T-helper 22 cell (primary cell): ENCODE data around the gene SPCS3.
"Not testable (repeated sequence)": the region's sequence is repeated elsewhere in the genome, so short reads cannot be mapped to it uniquely, and the experiment has no call there.

Experiments
- DNase-seq: peaks from one replicate; pipeline ENCODE4 v3.0.0-alpha.2; 2020; ENCODE audit warnings: low read depth

The SPCS3 gene

DNA sequence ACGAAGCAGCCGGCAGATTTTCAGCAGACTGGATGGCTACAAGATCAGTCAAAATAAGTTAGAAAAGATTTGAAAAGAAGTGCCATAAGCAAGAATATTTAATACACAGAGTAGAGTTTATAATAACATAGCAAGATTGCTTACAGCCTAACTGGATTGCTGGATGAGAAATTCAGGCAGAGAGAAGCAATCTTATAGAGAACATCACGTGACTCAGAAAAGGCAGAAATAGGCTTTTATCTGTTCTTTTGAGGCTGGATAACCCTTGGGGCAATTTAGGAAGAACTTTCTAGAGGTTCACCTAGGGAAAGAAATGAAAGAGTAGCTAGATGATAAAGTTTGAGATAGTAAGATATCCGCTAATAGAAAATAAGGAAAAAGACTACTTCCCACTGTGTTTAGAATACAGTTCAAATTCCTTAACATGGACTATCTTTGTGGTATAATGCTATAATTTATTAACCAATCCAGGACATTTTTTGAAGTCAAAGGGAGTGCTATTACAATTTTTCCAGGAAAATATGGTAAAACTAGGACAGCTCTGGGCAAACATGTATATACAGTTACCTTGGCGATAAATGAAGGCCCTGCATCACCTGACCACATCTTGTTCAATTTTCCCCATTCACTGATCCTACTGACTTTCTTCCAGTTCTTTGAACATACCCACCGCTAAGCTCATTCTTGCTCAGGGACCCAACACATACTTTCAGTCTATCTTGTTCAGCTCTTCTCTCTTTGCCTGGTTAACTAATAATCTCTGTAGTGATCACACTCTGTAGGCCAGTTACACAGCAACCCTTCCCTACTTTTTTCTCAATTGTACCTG is 12.7 kb upstream of the SPCS3 start:
- DNase-seq = no peak

DNA sequence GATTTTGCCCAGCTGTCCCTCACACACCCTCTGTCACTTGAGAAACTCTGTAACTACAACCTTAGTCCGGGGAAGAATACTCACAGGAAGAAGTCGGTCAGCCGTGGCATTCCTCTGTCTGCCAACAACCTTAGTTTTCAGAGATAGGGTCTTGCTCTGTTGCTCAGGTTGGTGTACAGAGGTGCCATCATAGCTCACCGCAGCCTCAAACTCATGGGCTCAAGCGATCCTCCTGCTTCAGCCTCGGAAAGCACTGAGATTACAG is 12.2 kb upstream of the SPCS3 start:
- no peak for DNase-seq

DNA sequence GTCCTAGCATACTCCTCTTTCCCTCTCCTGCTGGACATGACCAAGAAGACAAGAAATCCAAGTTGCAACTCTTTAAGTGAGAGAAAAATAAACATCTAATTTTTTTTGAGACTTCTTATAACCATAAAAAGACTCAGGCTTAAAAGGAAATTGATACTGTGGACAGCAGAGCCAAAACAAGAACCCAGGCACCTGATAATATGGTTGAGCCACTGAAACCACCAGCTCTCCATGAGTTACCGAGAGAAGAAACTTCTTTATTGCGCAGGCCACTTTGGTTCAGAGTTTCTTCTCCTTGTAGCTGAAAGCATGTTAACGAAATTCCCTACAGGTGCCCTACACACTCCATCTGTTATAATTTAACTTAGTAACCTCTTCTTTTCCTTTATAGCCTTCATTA is 11.3 kb upstream of the SPCS3 start:
- DNase-seq = no peak

DNA sequence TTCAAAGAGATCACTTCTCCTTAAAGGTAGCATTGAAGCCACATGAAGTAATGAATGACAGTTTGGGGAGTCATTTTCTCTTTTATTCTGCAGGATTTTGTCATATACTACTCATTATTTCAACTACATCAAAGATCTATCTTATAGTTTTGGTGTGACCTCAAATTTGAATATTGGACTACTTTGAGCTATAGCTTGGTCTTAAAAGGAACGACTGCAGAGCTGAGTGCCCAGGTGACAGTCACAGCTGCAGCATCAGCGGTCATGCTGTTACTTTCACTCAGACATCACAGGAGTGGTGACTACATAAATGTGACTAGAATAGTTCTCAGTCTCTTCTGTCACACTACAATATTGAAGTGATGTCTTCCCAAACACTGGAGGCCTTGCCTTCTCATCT is 10.7 kb upstream of the SPCS3 start:
- no peak for DNase-seq

DNA sequence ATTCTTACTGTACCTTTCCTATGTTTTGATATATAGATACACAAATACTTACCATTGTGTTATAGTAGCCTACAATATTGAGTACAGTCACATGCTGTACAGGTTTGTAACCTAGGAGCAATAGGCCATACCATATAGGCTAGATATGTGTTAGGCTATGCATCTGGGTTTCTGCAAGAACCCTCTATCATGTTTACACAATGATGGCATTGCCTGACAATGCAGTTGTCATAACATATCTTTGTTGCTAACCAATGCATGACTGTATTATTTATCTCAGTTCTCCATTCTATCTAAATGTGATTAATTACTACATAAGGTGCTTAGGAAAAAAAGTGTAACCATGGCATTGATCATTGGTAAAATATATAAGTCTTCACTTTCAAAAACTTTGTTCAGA is 10.0 kb upstream of the SPCS3 start:
- DNase-seq = no peak

DNA sequence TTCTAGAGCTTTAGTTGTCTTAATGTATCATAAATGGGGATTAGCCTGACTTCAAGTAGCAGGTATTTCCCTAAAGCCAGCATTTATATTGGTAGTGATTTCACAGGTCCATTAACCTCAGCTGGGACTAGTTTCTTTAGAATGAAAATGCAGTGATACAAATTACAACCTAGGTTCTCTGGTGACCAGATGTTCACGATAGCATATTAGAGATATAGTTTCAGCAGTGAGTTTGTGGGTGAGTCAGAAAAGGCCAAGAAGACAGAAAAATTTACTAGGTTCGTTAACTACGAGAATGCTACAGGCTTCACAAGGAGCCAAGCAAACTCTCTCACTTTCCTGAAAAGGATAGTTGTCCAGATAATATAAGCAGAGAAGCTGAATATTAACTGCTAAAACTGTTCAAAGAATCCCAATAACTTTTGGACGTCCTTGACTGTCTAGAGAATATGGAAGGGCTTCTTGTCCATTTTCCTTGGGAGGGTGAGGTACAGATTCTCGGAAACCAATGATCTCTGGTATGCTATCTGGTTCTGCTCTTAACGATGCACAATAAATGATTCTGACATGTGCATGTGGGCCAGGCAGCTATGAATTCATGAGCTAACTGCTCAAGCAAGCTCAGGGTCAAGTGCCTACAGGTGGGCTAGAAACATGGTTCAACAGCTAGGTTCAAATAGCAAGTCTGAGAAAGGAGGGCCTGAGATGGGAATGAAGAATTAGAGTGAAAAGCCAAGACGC is 6.0 kb upstream of the SPCS3 start:
- no peak for DNase-seq

DNA sequence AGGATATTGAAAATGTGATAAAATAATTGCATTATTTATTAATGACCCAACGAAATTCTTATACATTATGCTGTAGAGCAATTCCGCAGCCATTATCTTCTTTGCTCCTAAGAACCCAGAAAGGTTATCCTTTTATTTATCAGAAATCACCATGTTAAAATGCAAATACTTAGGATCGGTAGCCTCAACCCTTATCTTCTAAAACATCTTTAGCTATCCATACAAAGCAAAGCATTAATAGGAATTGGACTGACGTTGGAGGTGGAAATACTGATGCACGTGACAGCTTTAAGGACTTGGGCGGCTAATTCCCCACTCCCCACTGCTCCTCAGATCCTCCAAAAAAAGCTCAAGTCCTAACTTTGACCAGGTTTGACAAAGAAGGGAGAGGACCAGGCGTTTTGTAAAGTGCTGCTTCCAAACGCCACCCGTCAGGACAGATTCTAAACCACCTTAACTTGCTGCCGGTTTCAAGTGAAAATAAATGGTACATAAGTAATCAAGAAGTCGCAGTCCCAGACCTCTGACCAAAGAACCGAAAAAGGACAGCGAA is 539 bp upstream of the SPCS3 start:
- no peak for DNase-seq

DNA sequence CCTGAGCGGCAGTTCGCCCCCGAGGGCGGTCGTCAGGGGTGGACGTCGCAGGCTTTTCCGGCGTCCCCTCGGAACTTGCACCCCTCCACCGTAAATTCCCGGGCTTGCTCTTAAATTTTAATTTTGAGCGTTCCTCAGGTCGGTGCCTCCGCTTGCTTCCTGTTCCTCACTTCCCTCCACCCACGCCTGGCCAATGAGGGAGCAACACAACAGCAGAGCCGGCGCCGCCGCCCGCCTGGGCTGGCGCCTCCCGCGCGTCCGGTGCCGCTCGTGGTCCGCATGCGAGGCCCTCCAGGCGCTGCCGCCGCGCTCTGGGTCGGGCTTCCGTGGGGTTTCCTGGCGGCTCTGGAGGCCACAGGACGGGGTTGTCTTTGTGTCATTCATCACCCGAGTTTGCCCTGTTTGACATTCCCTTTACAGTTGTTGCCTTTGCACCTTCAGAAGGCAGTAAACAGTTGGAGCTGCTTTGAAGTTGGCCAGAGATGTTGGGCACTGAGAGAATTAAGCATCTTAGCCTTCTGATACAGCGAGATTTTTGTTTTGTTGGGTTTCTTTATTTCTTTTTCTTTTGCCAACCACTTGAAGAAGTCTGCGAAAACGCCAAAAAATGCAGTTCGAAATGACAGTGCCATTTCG is 692 bp downstream of the SPCS3 start:
- DNase-seq = peak; percentile 84

DNA sequence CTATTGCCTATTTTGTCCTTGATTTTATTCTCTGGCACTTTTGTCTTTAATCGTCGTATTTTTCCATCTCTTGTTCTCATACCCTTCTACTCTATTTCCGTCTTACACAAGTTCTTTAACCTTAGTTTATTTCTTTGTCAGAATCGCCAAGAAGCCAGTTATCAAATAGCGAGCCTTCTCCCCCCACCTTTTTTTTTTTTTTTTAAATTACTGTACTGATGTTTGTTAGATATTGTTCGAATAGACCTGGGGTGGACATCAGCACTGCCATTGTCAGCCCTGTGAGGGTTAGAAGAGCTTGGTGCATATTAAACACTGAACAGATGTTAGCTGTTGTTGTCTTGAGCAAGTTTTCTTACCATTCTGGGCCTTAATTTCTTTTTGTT is 1.2 kb downstream of the SPCS3 start:
- DNase-seq = no peak

DNA sequence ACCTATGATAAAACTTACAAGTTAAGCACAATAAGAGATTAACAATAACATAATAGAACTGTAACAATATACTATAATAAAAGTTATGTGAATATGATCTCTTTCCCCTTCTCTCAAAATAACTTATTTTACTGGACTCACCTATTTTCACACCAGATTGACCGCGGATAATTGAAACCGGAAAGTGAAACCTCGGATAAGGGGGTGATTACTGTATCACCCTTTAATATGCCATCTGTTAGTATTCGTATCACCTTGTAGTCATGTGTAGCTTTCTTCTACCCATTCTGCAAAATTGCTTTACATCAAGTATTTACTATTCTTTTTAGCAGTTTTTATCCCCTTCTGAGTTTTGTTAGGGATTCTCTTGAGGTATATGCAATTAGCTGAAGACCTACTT is 1.8 kb downstream of the SPCS3 start:
- DNase-seq = no peak

DNA sequence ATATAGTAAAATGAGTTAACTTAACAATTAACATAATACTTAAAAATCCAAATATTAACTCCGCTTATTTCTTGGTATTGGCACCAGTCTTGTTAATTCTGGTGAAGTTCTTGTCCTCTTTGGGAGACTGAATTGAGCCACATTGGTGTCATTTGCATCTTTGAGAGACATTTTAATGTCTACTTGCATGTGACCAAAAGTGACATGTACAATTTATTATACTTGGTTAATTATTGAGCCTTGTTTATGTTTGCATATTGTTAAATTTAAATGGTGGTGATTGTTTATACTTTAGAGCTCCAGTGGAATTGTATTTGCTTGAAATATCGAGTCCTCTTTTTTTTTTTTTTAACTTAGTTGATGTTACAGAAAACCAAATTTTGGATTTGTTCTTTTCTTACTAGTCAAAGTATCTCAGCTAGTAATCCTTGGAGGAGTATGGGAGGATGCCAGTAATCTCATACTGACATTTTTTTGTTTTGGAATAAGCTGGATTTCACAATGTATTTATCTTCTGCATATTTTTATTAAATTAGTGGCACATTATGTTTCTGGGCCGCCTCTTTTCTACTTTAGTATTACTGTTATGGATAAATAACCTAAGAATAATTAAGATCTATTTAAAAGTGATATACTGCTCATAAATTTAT is 3.9 kb downstream of the SPCS3 start:
- DNase-seq = no peak

DNA sequence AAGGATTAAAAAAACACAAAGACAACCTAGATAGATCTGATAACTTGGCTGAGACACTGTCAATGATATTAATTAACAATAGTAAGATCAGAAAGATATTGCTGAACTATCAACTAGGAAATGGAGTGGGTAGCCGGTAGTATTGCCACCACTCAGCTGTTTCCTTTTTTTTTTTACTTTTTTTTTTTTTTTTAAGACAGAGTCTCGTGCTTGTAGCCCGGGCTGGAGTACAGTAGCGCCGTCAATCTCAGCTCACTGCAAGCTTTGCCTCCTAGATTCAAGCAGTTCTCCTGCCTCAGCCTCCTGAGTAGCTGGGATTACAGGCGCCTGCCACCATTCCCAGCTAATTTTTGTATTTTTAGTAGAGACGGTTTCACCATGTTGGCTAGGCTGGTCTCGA is 5.1 kb downstream of the SPCS3 start:
- not testable (repeated sequence) for DNase-seq

DNA sequence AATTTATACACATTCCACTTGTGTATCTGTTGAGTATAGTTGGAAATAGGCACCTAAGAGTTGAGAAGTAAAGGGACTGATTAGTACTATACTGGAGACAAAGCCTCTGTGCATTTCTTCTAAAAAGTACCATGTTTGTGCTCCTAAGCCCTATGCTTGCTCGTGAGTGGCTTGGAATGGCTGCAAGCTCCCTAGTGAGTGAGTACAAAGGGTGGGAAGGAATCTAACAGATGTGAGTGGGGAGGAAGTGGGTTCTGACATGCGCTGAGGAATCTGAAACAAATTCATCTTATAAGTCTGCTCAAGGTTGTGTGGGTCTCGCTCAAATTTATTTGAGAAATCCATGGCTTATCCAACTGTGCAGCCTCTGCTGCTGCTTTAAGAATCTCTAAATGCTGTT is 13.3 kb downstream of the SPCS3 start:
- DNase-seq = no peak

DNA sequence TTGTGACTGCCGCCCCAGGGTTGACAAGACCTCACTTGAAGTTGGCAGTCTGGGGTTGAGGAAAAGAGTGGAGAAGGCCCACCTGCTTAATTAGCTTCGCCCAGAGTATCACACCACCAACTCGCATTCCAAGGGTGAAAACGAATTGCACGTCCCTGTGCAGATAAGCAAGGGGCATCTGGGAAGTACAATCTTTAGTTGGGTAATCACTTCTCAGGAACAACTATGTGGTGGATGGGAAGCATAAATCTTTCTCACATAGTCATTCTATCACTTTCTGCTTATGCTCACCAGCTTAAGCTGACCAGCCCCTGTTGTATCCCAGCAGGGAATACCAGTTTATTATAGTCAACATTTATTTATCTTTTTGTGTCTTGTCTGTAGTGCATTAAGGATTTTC is 14.3 kb downstream of the SPCS3 start:
- no peak for DNase-seq

DNA sequence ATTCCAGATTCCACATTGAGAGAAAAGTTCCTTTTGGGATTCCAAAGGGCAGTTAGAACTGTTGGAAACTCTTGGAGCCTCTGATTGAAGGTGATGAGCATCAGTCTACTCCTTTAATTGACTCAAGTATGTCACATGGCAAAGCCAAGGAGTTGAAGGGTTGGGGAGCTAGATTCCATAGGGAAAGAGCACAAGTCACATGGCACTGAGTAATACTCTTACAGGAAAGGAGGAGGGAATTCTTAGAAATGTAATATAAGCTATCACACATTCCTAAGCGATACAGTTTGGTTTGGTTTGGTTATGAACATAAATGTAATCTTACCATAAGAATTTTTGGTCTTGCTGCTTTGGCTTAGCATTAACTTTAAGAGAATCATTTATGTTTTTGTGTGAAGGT is 15.7 kb downstream of the SPCS3 start:
- DNase-seq = no peak

DNA sequence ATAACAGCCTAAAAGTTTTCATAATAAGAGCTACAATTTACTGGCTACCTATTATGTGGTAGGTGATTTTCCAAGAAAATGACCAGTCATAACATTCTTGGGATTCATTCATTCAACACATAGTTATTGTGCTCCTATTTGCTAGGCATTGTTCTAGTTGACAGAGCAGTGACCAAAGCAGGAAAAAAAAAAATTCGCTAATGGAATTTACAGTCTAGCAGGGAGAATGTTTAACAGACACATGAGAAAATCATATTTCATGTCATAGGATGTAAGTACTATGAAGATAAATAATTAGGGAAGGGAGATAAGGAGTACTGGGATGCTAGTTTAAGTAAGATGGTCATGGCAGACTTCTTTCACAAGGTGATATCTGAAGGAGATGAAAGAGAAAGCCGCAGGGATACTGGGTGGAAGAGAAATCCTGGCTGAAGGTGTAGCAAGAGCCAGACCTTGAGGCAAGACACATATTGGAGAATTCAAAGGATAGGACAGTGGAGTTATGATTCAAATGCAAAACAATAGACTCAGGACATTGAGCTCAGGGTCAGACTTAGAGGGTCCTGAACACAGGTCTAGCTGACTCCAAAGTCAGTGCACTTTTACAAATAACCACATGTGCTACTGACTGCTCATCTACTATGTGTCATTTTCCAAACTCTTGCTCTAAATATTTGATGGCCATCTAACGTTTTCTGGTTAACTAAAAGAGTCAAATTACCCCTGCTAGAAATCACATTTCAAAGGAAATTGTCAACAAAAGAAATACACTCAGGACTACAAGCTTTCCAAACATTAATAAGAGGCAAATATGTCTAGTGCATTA is 20.4 kb downstream of the SPCS3 start:
- no peak for DNase-seq

DNA sequence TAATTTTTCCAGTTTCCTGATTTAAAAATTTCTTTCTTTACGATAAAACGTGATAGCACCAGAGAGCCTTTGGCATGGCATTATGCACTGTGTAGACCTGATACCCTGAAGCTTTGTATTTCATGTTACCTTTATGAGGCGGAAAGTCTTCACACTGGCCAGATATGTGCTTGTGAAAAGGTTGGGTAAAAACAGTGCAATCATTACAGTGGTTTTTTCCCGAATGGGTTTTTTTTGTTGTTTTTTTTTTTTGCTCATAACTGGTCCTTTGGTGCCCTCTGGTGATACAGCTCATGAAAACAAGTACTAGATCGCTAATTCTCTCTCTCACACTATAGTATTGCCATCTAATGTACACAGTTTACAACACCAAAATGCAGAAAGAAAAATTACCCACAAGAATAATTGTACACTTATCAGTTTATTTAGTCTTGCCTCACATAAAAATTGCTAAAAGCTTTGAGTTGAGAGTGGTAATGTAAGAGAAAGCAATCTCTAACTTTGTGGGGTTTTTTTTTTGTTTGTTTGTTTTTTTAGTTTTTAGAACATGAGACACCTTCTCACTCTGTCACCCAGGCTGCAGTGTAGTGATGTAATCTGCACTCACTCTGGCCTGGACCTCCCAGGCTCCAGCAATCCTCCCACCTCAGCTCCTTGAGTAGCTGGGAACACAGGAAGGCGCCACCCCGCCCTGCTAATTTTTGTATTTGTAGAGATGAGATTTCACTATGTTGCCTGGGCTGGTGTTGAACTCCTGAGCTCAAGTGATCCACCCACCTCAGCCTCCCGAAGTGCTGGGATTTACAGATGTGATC is 21.3 kb downstream of the SPCS3 start:
- DNase-seq = no peak

DNA sequence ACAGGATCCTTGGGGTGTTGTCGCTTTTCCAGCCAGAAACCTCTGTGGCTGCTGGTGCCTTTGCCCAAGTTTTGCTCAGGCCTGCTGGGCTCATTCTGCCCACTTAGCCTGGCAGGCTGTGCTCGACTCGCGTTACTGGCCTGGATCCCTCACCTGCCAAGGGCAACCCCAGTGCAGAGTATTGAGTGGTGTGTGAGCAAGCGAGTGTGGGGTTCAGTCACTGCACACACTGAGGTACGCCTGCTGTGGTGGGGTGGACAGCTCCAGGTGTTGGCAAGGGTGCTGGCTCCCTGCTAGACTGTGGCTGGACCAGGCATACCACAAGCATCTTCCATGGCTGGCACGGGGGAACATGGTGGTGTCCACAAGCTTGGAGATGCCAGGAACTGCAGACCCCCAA is 22.6 kb downstream of the SPCS3 start:
- no peak for DNase-seq

DNA sequence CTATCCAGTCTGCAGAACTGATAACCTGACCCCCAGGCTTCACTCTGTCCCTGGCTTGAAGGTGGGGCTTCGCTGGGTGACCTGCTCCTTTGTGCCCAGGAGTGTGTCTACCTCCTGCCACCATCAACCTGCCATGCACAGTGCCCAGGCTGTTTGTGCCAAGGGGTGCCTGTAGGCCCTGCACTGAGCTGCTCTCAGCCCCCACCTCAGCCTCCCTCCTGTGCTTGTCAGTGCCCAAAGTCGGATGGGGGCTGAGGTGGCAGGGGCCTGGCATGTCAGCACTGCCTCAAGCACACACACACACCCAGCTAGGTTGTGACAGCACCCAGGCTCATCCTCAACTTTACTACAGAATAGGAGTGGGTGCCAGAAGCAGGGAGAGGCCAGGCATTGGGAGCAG is 23.5 kb downstream of the SPCS3 start:
- no peak for DNase-seq

DNA sequence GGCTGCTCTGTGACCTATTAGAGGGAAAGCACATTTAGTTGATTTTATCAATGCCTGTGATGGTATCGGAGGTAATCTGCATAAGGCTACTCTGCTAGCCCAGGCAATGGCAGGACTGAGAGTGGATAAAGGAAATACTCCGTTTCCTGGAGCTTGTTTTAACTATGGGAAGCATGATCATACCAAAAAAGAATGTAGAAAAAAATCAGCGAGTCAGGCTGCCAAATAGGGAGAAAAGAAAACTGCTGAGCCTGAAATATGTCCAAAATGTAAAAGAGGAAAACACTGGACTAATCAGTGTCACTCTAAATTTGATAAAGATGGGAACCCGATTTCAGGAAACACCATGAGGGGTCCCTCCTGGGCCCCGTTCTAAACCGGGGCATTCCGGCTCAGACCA is 25.6 kb downstream of the SPCS3 start:
- DNase-seq = not testable (repeated sequence)

DNA sequence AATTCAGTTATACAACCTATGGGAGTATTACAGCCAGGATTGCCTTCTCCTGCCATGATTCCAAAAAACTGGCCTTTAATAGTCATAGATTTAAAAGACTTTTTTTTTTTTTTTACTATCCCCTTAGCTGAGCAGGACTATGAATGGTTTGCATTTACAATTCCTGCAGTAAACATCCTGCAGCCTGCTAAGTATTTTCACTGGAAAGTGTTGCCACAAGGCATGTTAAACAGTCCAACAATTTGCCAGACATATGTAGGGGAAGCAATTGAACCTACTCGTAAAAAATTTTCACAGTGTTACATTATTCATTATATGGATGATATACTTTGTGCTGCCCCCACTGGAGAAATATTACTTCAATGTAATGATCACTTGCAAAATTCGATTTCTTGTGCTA is 27.1 kb downstream of the SPCS3 start:
- not testable (repeated sequence) for DNase-seq
